Esophagus muscularis mucosa (tissue), 4 donors: Measurements from ENCODE around the gene POLDIP3. TPM values are rescaled to one million over a fixed set of nuclear protein-coding genes. Genes with fewer than 3 reads are reported as not detected.
"Not testable (repeated sequence)": the region's sequence is repeated elsewhere in the genome, so short reads cannot be mapped to it uniquely, and the experiment has no call there.

ENCODE experiments used
- DNase-seq: peaks from one replicate; pipeline ENCODE4 v3.0.0-alpha.2; 2017; ENCODE audit errors: extremely low spot score
- H3K27ac ChIP-seq, 4 donors: fragments of 200-600 bp; sonication (generic); replicated peaks in 1 of 4; 1 replicate in 3 of 4; 2 replicates in 1 of 4; pipeline ENCODE4 v1.5.1; 2016 to 2019; ENCODE audit warnings: mild to moderate bottlenecking in 1 of 4
- H3K27me3 ChIP-seq, 4 donors: fragments of 200-600 bp; sonication (generic); one replicate each; pipeline versions ENCODE4 v1.5.1 to v1.6.0; 2016 to 2019
- H3K36me3 ChIP-seq, 4 donors: fragments of 200-600 bp; sonication (generic); one replicate each; pipeline ENCODE4 v1.5.1; 2016 to 2019
- H3K4me1 ChIP-seq, 4 donors: fragments of 200-600 bp; sonication (generic); one replicate each; pipeline ENCODE4 v1.5.1; 2016 to 2019
- H3K4me3 ChIP-seq, 4 donors: fragments of 200-600 bp; sonication (generic); 1 replicate in 2 of 4; 2 replicates in 2 of 4; pipeline ENCODE4 v1.5.1; 2016 to 2019; ENCODE audit warnings: mild to moderate bottlenecking in 4 of 4, moderate library complexity in 1 of 4
- H3K9me3 ChIP-seq, 4 donors: fragments of 200-600 bp; sonication (generic); 1 replicate in 3 of 4; 2 replicates in 1 of 4; pipeline ENCODE4 v1.5.1; 2016 to 2019
- EP300 ChIP-seq: sonication (generic); formaldehyde crosslinking; IDR thresholded peaks from one replicate; pipeline ENCODE4 v1.6.1; 2017; ENCODE audit warnings: antibody characterized with exemption
- POLR2A ChIP-seq: fragments of 450-650 bp; IDR thresholded peaks from one replicate; pipeline ENCODE4 v1.6.1; 2017; ENCODE audit warnings: antibody characterized with exemption, moderate library complexity, mild to moderate bottlenecking, low read depth
- POLR2AphosphoS5 ChIP-seq, 2 donors: sonication (generic); formaldehyde crosslinking; IDR thresholded peaks; one replicate each; pipeline ENCODE4 v1.6.1; 2017; ENCODE audit warnings: antibody characterized with exemption in 2 of 2
- WGBS: methylation state at CpG from one replicate; pipeline ENCODE4 v1.1.5; 2018; 5-methylcytosine and 5-hydroxymethylcytosine counted together
- intact Hi-C: fragments of 100-400 bp; cut with DNase I; formaldehyde crosslinking; loops from one replicate; pipeline ENCODE4 v1.15.1; 2023
- total RNA-seq, 4 donors: library from RNA; depleted of rRNA; stranded (reverse); fragments of >200 nt; gene quantifications; one replicate each; pipeline versions ENCODE4 v1.1.0 to v1.2.1, GENCODE V29; 2016
- TF ChIP-seq, protein P1 (sequence below), 3 experiments: fragments of 200-600 bp in 2 of 3; fragments of 450-650 bp in 1 of 3; sonication (generic) in 2 of 3; IDR thresholded peaks; one replicate each; pipeline ENCODE4 v1.5.1; 2017 to 2019; ENCODE audit warnings: antibody characterized with exemption in 3 of 3, mild to moderate bottlenecking in 2 of 3, moderate library complexity in 1 of 3

Gene POLDIP3
- total RNA-seq, 4 donors from 2014 or later: 30.6 to 47.6 (median 39.6) TPM

DNA sequence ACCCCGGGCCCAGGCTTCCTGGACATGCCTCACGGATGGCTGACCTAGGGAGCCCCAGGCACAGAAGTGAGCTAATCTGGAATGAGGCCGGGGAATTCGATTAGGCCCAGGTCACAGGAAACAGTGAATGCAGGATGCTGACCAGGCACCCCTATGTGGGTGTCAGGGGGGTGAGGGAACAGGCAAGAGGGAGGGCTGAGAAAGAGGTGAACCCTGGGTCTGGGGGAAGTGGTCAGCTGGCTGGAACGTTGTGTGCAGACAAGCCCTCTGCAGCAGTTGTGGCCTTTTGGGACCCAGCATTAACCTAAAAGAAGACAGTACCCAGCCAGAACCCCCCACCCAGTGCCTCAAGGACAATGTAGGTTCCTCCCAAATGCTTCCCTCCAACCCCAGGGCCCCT lies 52.8 kb downstream of the POLDIP3 start:
- TF ChIP-seq, protein P1, sequence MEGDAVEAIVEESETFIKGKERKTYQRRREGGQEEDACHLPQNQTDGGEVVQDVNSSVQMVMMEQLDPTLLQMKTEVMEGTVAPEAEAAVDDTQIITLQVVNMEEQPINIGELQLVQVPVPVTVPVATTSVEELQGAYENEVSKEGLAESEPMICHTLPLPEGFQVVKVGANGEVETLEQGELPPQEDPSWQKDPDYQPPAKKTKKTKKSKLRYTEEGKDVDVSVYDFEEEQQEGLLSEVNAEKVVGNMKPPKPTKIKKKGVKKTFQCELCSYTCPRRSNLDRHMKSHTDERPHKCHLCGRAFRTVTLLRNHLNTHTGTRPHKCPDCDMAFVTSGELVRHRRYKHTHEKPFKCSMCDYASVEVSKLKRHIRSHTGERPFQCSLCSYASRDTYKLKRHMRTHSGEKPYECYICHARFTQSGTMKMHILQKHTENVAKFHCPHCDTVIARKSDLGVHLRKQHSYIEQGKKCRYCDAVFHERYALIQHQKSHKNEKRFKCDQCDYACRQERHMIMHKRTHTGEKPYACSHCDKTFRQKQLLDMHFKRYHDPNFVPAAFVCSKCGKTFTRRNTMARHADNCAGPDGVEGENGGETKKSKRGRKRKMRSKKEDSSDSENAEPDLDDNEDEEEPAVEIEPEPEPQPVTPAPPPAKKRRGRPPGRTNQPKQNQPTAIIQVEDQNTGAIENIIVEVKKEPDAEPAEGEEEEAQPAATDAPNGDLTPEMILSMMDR (IDR thresholded peaks at IDR 0.05): no peak
- TF ChIP-seq EP300 (no peak), POLR2A (no peak)
- H3K27ac ChIP-seq: no peak overlapping the region
- H3K27me3 ChIP-seq: no peaks in the 10 kb centered on the region
- DNase-seq: no peak
- no peak overlapping the region for H3K4me3 ChIP-seq
- H3K36me3 ChIP-seq: peaks cover 0 to 32% (median 5%) of the 10 kb centered on the region in 4 donors
- WGBS: 59% methylated on average over 4 of the region's 5 CpGs
- H3K9me3 ChIP-seq: no peaks in the 10 kb centered on the region
- intact Hi-C loops: no loop called here
- peaks cover 0 to 14% (median 12%) of the 10 kb centered on the region in 4 donors for H3K4me1 ChIP-seq

DNA sequence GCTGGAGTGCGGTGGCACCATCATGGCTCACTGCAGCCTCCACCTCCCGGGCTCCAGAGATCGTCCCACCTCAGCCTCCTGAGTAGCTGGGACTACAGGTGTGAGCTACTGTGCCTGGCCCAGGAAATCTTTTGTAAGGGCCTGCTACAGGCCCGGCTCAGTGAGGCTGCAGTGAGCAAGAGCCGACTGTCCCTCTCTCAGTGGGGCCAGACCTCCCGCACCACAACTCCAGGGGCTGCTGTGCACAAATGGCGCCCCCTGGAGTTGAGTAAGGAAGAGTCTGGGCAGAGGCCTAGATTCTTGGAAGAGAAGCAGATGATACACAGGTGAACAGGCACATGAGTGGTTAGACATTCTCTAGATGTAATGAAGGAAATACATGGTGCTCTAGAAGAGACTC lies 53.9 kb downstream of the POLDIP3 start:
- DNase-seq: no peak
- H3K9me3 ChIP-seq: no peaks in the 10 kb centered on the region
- no peak for TF ChIP-seq EP300
- TF ChIP-seq, protein P1 (IDR thresholded peaks at IDR 0.05): peak; percentile 10 to 49 (median 13)
- peaks cover 0 to 25% (median under 1%) of the 10 kb centered on the region in 4 donors for H3K36me3 ChIP-seq
- no peak overlapping the region for H3K4me3 ChIP-seq
- H3K27me3 ChIP-seq: no peaks in the 10 kb centered on the region
- peaks cover 0 to 14% (median 12%) of the 10 kb centered on the region in 4 donors for H3K4me1 ChIP-seq
- intact Hi-C loops: no loop called here
- no peak overlapping the region for H3K27ac ChIP-seq
- WGBS: 81% methylated on average over 7 of the region's 7 CpGs

DNA sequence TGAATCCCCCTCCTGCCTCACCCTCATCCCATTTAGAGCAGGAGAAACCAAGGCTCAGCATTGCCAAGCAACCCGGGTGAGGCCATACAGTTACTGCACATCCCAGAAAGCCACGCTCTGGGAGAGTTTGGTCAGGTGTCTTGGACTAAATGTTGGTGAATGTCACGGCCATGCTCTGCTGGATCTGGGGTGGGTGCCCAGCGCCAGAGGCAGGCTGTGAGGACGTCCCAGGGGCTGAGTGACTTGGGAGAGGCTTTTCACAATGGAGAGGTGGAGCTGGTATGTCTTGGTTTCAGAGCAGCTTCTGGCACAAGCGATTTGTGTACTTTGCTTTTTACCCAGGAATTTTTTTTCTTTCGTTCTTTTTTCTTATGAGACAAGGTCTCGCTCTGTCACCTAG lies 54.3 kb downstream of the POLDIP3 start:
- DNase-seq: no peak
- no peak overlapping the region for H3K4me3 ChIP-seq

DNA sequence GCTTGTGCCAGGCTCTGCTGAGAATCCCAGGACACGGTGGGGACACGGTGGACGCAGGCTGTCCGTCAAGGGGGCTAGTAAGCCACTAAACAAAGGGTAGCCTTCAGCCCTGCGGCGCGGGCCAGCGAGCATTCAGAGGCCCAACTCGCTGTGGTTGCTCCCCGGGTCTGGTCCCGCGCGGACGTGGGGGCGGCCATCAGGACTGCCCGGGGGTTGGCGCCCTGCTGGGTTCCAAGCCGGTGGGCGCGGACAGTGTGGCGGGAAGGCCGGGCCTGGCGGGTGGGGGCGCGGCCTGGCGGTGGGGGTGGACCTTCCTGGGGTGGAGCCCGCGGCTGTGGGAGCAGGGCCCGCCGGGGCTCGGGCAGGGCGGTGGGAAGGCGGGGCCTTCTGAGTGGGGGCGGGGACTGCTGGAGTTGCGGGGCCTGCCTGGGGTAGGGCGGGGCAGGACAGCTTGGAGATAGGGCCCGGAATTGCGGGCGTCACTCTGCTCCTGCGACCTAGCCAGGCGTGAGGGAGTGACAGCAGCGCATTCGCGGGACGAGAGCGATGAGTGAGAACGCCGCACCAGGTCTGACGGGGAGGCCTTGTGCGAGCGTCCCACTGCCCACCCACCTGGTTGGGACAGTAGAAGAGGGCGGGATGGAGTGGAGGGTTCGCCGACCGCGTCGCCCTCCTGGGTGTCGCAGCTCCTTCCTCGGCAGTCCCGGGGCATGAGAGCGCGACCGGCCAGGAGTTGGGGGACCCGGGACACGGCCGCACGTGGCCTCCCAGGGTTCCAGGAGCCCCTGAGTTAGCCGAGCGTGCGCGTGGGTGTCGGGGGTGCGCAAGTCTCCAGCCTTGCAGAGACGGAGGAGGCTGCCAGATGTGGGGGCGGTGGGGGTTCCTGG lies 61.0 kb downstream of the POLDIP3 start, which contains the start of gene SERHL2:
TSS of gene SERHL2 (plus strand) at position 482 of the 887 bp plus-strand sequence. CDS start at position 547, 65 bp downstream.
- peak within 1 kb of the TSS; percentile 56 to 63 (median 62) for H3K4me3 ChIP-seq
- 0% methylated on average over 21 of the region's 75 CpGs for WGBS
- H3K27ac ChIP-seq: peak within 1 kb of the TSS; percentile 0 to 68 (median 56)

More for the DNA sequence above, 54.3 kb downstream of the POLDIP3 start:
- H3K36me3 ChIP-seq: peaks cover 0 to 21% (median 0%) of the 10 kb centered on the region in 4 donors
- TF ChIP-seq POLR2AphosphoS5 (IDR thresholded peaks at IDR 0.05) (no peak), POLR2A (no peak), EP300 (no peak)
- TF ChIP-seq, protein P1 (IDR thresholded peaks at IDR 0.05): no peak
- intact Hi-C loops: no loop called here
- WGBS: 85% methylated on average over 8 of the region's 8 CpGs
- peaks cover 0 to 14% (median 12%) of the 10 kb centered on the region in 4 donors for H3K4me1 ChIP-seq
- H3K27ac ChIP-seq: no peak overlapping the region
- H3K27me3 ChIP-seq: no peaks in the 10 kb centered on the region
- H3K9me3 ChIP-seq: no peaks in the 10 kb centered on the region

DNA sequence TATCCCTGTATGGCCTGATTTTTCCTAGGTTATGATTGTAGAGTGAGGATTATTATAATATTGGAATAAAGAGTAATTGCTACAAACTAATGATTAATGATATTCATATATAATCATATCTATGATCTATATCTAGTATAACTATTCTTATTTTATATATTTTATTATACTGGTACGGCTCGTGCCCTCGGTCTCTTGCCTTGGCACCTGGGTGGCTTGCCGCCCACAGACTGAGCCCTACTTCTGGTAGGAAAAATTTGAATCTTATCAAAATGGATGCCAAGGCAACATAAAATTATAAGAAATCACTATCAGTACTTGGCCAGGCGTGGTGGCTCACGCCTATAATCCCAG lies 62.4 kb downstream of the POLDIP3 start:
- H3K9me3 ChIP-seq, DNase-seq, H3K36me3 ChIP-seq, H3K4me3 ChIP-seq, intact Hi-C loops, H3K27me3 ChIP-seq, H3K27ac ChIP-seq: not testable (repeated sequence)
- peaks cover 5 to 17% (median 16%) of the 10 kb centered on the region in 4 donors for H3K4me1 ChIP-seq
- TF ChIP-seq, protein P1 (IDR thresholded peaks at IDR 0.05): peak in 1 of 3 experiments; percentile 4
- 94% methylated on average over 6 of the region's 6 CpGs for WGBS

More for the DNA sequence above, 61.0 kb downstream of the POLDIP3 start, which contains the start of gene SERHL2:
- Histone ChIP-seq H3K4me1 (peaks cover 5 to 17% (median 16%) of the 10 kb centered on the region in 4 donors), H3K36me3 (no peaks in the 10 kb centered on the region), H3K9me3 (no peaks in the 10 kb centered on the region), H3K27me3 (peaks cover 0 to 7% (median 0%) of the 10 kb centered on the region in 4 donors)
- no peak for TF ChIP-seq EP300
- TF ChIP-seq POLR2AphosphoS5 (IDR thresholded peaks at IDR 0.05): peak; percentile 9 to 70
- intact Hi-C loops: no loop called here
- DNase-seq: peak; percentile 95
